Liver (tissue), 3 donors: ENCODE data around the gene EBF3.

ENCODE experiments used
- FOXA1 ChIP-seq: IDR thresholded peaks from 2 replicates; pipeline ENCODE4 v1.6.1; 2016; ENCODE audit warnings: antibody characterized with exemption
- GABPA ChIP-seq, 2 donors: IDR thresholded peaks in 1 of 2; conservative IDR thresholded peaks in 1 of 2; 2 replicates each; pipeline ENCODE4 v1.6.1; 2016; ENCODE audit warnings: antibody characterized with exemption in 2 of 2, mild to moderate bottlenecking in 1 of 2, moderate library complexity in 1 of 2
- HNF4A ChIP-seq, 2 donors: conservative IDR thresholded peaks; 2 replicates each; pipeline ENCODE4 v1.6.1; 2016; ENCODE audit warnings: antibody characterized with exemption in 2 of 2, mild to moderate bottlenecking in 2 of 2
- RAD21 ChIP-seq, 2 donors: IDR thresholded peaks; 2 replicates each; pipeline ENCODE4 v1.6.1; 2016; ENCODE audit warnings: antibody characterized with exemption in 2 of 2, mild to moderate bottlenecking in 2 of 2
- SP1 ChIP-seq: IDR thresholded peaks from 2 replicates; pipeline ENCODE4 v1.6.1; 2018; ENCODE audit warnings: antibody characterized with exemption, mild to moderate bottlenecking
- TAF1 ChIP-seq: conservative IDR thresholded peaks from 2 replicates; pipeline ENCODE4 v1.6.1; 2016; ENCODE audit warnings: antibody characterized with exemption, mild to moderate bottlenecking
- YY1 ChIP-seq: IDR thresholded peaks from 2 replicates; pipeline ENCODE4 v1.6.1; 2016; ENCODE audit warnings: antibody characterized with exemption, mild to moderate bottlenecking
- TF ChIP-seq, protein P1 (sequence below): fragments of 150-350 bp; IDR thresholded peaks from 2 replicates; pipeline ENCODE4 v1.5.1; 2017; ENCODE audit warnings: improper control_type of control experiment, low read depth, low read length; ENCODE audit not compliant: missing input control
- TF ChIP-seq, protein P2 (sequence below): IDR thresholded peaks from 2 replicates; pipeline ENCODE4 v1.6.1; 2016; ENCODE audit warnings: antibody characterized with exemption, mild to moderate bottlenecking
- donor health status: healthy.
- donor health status: healthy.

DNA sequence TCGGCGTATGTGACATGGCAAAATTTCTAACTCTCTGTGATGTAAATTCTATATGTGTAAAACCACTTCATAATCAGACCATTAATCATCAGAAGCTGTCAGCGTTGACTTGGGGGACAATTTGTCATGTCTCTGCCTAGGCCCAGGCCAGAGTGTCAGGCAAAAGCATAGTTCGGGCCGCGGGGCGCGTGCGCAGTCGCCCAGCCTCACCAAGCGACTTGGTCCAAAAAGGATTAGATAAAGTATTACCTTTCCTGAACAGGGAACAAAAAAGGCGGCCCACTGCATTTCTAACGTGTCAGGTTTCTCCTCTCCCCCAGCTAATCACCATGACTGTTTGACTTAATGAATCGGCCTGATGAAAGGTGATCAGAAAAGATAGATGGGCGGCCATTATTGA lies 114.2 kb downstream of the EBF3 start:
- TF ChIP-seq RAD21 (IDR thresholded peaks at IDR 0.05) (no peak), GABPA (IDR thresholded peaks at IDR 0.05 in 1 of 2, conservative IDR thresholded peaks at IDR 0.05 in 1 of 2) (no peak), HNF4A (conservative IDR thresholded peaks at IDR 0.05) (no peak), TAF1 (no peak), SP1 (no peak), FOXA1 (no peak), YY1 (no peak)
- TF ChIP-seq, protein P1, sequence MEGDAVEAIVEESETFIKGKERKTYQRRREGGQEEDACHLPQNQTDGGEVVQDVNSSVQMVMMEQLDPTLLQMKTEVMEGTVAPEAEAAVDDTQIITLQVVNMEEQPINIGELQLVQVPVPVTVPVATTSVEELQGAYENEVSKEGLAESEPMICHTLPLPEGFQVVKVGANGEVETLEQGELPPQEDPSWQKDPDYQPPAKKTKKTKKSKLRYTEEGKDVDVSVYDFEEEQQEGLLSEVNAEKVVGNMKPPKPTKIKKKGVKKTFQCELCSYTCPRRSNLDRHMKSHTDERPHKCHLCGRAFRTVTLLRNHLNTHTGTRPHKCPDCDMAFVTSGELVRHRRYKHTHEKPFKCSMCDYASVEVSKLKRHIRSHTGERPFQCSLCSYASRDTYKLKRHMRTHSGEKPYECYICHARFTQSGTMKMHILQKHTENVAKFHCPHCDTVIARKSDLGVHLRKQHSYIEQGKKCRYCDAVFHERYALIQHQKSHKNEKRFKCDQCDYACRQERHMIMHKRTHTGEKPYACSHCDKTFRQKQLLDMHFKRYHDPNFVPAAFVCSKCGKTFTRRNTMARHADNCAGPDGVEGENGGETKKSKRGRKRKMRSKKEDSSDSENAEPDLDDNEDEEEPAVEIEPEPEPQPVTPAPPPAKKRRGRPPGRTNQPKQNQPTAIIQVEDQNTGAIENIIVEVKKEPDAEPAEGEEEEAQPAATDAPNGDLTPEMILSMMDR: no peak
- TF ChIP-seq, protein P2, sequence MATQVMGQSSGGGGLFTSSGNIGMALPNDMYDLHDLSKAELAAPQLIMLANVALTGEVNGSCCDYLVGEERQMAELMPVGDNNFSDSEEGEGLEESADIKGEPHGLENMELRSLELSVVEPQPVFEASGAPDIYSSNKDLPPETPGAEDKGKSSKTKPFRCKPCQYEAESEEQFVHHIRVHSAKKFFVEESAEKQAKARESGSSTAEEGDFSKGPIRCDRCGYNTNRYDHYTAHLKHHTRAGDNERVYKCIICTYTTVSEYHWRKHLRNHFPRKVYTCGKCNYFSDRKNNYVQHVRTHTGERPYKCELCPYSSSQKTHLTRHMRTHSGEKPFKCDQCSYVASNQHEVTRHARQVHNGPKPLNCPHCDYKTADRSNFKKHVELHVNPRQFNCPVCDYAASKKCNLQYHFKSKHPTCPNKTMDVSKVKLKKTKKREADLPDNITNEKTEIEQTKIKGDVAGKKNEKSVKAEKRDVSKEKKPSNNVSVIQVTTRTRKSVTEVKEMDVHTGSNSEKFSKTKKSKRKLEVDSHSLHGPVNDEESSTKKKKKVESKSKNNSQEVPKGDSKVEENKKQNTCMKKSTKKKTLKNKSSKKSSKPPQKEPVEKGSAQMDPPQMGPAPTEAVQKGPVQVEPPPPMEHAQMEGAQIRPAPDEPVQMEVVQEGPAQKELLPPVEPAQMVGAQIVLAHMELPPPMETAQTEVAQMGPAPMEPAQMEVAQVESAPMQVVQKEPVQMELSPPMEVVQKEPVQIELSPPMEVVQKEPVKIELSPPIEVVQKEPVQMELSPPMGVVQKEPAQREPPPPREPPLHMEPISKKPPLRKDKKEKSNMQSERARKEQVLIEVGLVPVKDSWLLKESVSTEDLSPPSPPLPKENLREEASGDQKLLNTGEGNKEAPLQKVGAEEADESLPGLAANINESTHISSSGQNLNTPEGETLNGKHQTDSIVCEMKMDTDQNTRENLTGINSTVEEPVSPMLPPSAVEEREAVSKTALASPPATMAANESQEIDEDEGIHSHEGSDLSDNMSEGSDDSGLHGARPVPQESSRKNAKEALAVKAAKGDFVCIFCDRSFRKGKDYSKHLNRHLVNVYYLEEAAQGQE: no peak
